GM18498 (cell line): ENCODE measurements around the gene EEFSEC.

Experiments used
- ATAC-seq: cut with Tn5 transposase; IDR thresholded peaks from one replicate; pipeline ENCODE4 v1.9.1; 2021; ENCODE audit warnings: mild to moderate bottlenecking, moderate library complexity; ENCODE audit not compliant: unreplicated experiment

The EEFSEC gene

DNA sequence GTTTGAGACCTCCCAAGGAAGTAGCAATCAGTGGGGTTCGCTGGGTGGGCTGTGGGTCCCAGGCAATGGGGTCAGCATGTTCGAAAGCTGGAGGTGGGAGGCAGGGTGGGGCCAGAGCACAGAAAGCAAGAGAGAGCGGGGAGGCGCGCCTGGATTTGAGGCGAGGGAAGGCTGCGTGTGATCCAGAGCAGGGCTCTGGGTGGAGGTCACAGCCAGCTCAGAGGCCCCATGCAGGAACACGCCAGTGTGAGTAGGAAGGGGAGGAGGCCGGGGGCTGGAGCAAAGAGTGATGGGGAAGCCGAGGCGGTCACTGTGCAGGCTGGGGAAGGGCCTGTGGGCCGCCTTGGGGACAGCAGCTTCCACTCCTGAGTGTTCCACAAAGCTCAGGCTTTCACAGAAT, 304.7 kb downstream of the EEFSEC start:
- no peak for ATAC-seq
